Vagina (tissue), 2 donors: Measurements from ENCODE around the gene MICAL3.

Experiments used
- POLR2A ChIP-seq, 2 donors: fragments of 450-650 bp; IDR thresholded peaks; one replicate each; pipeline ENCODE4 v1.6.1; 2017; ENCODE audit warnings: antibody characterized with exemption in 2 of 2, mild to moderate bottlenecking in 2 of 2, moderate library complexity in 2 of 2
- TF ChIP-seq, protein P1 (sequence below), 3 experiments: fragments of 450-650 bp in 2 of 3; fragments of 200-600 bp in 1 of 3; sonication (generic) in 1 of 3; IDR thresholded peaks; one replicate each; pipeline ENCODE4 v1.5.1; 2017 to 2019; ENCODE audit warnings: antibody characterized with exemption in 3 of 3, mild to moderate bottlenecking in 2 of 3, moderate library complexity in 2 of 3

- TF ChIP-seq, protein P1, sequence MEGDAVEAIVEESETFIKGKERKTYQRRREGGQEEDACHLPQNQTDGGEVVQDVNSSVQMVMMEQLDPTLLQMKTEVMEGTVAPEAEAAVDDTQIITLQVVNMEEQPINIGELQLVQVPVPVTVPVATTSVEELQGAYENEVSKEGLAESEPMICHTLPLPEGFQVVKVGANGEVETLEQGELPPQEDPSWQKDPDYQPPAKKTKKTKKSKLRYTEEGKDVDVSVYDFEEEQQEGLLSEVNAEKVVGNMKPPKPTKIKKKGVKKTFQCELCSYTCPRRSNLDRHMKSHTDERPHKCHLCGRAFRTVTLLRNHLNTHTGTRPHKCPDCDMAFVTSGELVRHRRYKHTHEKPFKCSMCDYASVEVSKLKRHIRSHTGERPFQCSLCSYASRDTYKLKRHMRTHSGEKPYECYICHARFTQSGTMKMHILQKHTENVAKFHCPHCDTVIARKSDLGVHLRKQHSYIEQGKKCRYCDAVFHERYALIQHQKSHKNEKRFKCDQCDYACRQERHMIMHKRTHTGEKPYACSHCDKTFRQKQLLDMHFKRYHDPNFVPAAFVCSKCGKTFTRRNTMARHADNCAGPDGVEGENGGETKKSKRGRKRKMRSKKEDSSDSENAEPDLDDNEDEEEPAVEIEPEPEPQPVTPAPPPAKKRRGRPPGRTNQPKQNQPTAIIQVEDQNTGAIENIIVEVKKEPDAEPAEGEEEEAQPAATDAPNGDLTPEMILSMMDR (IDR thresholded peaks at IDR 0.05): no peak
- TF ChIP-seq POLR2A (IDR thresholded peaks at IDR 0.05): no peak
Observed at GRCh38 chr22:17946662-17947367, 77.5 kb downstream of the MICAL3 start.
